SU-DHL-6 (cell line): Measurements from ENCODE around the gene RBM23.
"Not testable (repeated sequence)": the region's sequence is repeated elsewhere in the genome, so short reads cannot be mapped to it uniquely, and the experiment has no call there.

ENCODE experiments used
- H2AFZ ChIP-seq: fragments of 200-600 bp; sonication (generic); 2 replicates; pipeline ENCODE4 v1.6.1; 2014; ENCODE audit warnings: low read depth, mild to moderate bottlenecking, moderate library complexity, mixed read lengths, antibody characterized with exemption, low read length; ENCODE audit not compliant: severe bottlenecking
- H3F3A ChIP-seq: fragments of 200-600 bp; shearing (Covaris generic); 2 replicates; pipeline ENCODE4 v1.6.0; 2016; ENCODE audit warnings: antibody characterized with exemption, mild to moderate bottlenecking; ENCODE audit not compliant: insufficient read depth
- H3K27ac ChIP-seq: fragments of 200-600 bp; sonication (generic); 2 replicates; pipeline ENCODE4 v1.5.1; 2016; ENCODE audit warnings: low read depth, mild to moderate bottlenecking, low read length, moderate library complexity, mixed read lengths
- H3K27me3 ChIP-seq: fragments of 200-600 bp; sonication (generic), shearing (Covaris generic); 2 replicates; pipeline ENCODE4 v1.6.0; 2014; ENCODE audit warnings: mild to moderate bottlenecking, low read length
- H3K36me3 ChIP-seq: fragments of 200-600 bp; sonication (generic); 2 replicates; pipeline ENCODE4 v1.6.1; 2014; ENCODE audit warnings: mild to moderate bottlenecking, low read length, mixed read lengths
- H3K4me2 ChIP-seq: fragments of 300-600, 200-600 bp; shearing (Covaris generic), sonication (generic); 2 replicates; pipeline ENCODE4 v1.6.0; 2014; ENCODE audit warnings: low read length, low read depth, mild to moderate bottlenecking; ENCODE audit not compliant: poor library complexity, severe bottlenecking
- H3K4me3 ChIP-seq: fragments of 200-600 bp; sonication (generic); 2 replicates; pipeline ENCODE4 v1.5.1; 2014; ENCODE audit warnings: antibody characterized with exemption, low read length, mild to moderate bottlenecking, mixed read lengths; ENCODE audit not compliant: insufficient read depth, poor library complexity, severe bottlenecking
- H3K79me2 ChIP-seq: fragments of 200-600 bp; sonication (generic); 2 replicates; pipeline ENCODE4 v1.6.1; 2014; ENCODE audit warnings: mild to moderate bottlenecking, low read length, moderate library complexity; ENCODE audit not compliant: insufficient read depth
- H3K9ac ChIP-seq: fragments of 200-600 bp; sonication (generic); 2 replicates; pipeline ENCODE4 v1.7.0; 2014; ENCODE audit warnings: mild to moderate bottlenecking, low read length
- H3K9me2 ChIP-seq: fragments of 200-600 bp; sonication (generic); replicated peaks from 2 replicates; pipeline ENCODE4 v1.6.1; 2014; ENCODE audit warnings: low read length; ENCODE audit not compliant: insufficient read depth
- H3K9me3 ChIP-seq: fragments of 200-600 bp; sonication (generic); 2 replicates; pipeline ENCODE4 v1.6.1; 2014; ENCODE audit warnings: low read length, mixed read lengths; ENCODE audit not compliant: insufficient read depth
- H4K20me1 ChIP-seq: fragments of 200-600 bp; sonication (generic); 2 replicates; pipeline ENCODE4 v1.6.1; 2014; ENCODE audit warnings: low read depth, mild to moderate bottlenecking, antibody characterized with exemption, low read length, moderate library complexity, mixed read lengths
- EZH2phosphoT487 ChIP-seq: fragments of 200-600 bp; sonication (generic), shearing (Covaris generic); conservative IDR thresholded peaks from 2 replicates; pipeline ENCODE4 v1.6.1; 2018; ENCODE audit warnings: mild to moderate bottlenecking, antibody characterized with exemption, low read length, moderate library complexity, mixed read lengths
- TF ChIP-seq, protein P1 (sequence below): fragments of 200-600 bp; sonication (generic); IDR thresholded peaks from one replicate; pipeline ENCODE4 v1.5.1; 2017; ENCODE audit warnings: antibody characterized with exemption, mild to moderate bottlenecking, low read length, moderate library complexity; ENCODE audit not compliant: insufficient read depth, poor library complexity, severe bottlenecking

RBM23 gene

DNA sequence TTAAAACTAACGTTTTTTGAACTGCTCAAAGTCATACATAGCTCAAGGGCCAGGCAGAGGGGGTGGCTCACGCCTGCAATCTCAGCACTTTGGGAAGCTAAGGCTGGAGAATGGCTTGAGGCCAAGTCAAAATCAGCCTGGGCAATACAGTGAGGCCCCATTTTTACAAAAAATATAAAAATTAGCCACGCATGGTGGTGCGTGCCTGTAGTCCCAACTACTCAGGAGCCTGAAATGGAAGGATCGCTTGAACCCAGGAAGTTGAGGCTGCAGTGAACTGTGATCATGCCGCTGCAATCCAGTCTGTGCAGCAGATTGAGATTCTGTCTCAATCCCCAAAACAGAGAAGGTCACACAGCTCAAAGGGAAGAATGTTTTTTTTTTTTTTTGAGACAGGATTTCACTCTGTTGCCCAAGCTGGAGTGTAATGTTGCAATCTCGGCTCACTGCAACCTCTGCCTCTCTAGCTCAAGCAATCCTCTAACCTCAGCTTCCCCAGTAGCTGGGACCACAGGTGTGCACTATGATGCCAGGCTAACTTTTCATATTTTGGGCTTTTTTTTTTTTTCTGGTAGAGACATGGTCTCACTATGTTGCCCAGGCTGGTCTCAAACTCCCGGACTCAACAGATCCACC, 2.9 kb downstream of the RBM23 start:
- no peak overlapping the region for H2AFZ ChIP-seq
- no peaks in the 10 kb centered on the region for H3K9me2 ChIP-seq
- TF ChIP-seq EZH2phosphoT487: no peak
- TF ChIP-seq, protein P1, sequence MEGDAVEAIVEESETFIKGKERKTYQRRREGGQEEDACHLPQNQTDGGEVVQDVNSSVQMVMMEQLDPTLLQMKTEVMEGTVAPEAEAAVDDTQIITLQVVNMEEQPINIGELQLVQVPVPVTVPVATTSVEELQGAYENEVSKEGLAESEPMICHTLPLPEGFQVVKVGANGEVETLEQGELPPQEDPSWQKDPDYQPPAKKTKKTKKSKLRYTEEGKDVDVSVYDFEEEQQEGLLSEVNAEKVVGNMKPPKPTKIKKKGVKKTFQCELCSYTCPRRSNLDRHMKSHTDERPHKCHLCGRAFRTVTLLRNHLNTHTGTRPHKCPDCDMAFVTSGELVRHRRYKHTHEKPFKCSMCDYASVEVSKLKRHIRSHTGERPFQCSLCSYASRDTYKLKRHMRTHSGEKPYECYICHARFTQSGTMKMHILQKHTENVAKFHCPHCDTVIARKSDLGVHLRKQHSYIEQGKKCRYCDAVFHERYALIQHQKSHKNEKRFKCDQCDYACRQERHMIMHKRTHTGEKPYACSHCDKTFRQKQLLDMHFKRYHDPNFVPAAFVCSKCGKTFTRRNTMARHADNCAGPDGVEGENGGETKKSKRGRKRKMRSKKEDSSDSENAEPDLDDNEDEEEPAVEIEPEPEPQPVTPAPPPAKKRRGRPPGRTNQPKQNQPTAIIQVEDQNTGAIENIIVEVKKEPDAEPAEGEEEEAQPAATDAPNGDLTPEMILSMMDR: no peak
- H3K27ac ChIP-seq: no peak overlapping the region
- H4K20me1 ChIP-seq: no peaks in the 10 kb centered on the region
- H3F3A ChIP-seq: peaks cover 12% of the 10 kb centered on the region
- H3K79me2 ChIP-seq: peaks cover 61% of the 10 kb centered on the region
- no peak overlapping the region for H3K9ac ChIP-seq
- H3K36me3 ChIP-seq: peaks cover 7% of the 10 kb centered on the region; the same call in 1 of the 2 replicates
- H3K4me3 ChIP-seq: no peak overlapping the region
- no peaks in the 10 kb centered on the region for H3K9me3 ChIP-seq
- H3K4me2 ChIP-seq: no peak overlapping the region
- no peaks in the 10 kb centered on the region for H3K27me3 ChIP-seq

DNA sequence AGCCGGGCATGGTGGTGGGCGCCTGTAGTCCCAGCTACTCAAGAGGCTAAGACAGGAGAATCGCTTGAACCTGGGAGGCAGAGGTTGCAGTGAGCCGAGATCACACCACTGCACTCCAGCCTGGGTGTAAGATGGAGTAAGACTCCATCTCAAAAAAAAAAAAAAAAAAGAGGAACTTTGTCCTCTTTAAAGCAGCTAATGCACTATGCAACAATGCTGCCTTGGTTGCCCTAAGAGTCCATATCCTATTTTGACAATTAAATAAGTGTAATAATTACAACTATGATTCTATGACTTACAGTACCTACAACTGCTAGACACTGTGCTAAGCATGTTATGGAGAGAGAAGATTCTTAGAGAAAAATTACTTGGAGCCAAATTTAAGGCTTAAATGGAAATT, 4.1 kb downstream of the RBM23 start:
- not testable (repeated sequence) for H3K4me2 ChIP-seq, H3K9me2 ChIP-seq, H3K4me3 ChIP-seq, H3K9me3 ChIP-seq, H3K27me3 ChIP-seq, H3K27ac ChIP-seq, H2AFZ ChIP-seq, H3K9ac ChIP-seq, H3K36me3 ChIP-seq, H4K20me1 ChIP-seq, H3F3A ChIP-seq
- peaks cover 68% of the 10 kb centered on the region for H3K79me2 ChIP-seq

DNA sequence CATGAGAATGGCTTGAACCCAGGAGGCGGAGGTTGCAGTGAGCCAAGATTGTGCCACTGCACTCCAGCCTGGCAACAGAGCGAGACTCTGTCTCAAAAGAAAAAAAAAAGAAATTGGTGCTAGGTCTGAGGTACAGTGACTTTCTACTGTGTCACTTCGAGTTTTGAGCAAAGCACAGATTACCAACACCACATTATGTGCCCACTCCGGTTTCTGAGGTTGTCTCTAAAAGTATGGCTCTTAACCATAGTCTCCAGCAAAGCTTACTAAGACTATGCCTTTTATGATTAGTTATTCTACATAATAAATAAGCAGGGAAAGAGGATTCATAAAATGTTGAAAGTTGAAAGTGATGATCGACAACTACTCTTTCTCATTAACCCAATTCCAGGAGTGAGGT, 8.0 kb downstream of the RBM23 start:
- Histone ChIP-seq H3F3A (no peaks in the 10 kb centered on the region), H3K36me3 (peaks cover 27% of the 10 kb centered on the region), H3K9ac (no peak overlapping the region), H3K4me2 (no peak overlapping the region), H4K20me1 (no peaks in the 10 kb centered on the region), H2AFZ (no peak overlapping the region), H3K9me2 (no peaks in the 10 kb centered on the region), H3K79me2 (peaks cover 40% of the 10 kb centered on the region), H3K4me3 (no peak overlapping the region), H3K9me3 (no peaks in the 10 kb centered on the region), H3K27me3 (no peaks in the 10 kb centered on the region), H3K27ac (no peak overlapping the region)
- TF ChIP-seq, protein P1: no peak
- no peak for TF ChIP-seq EZH2phosphoT487

DNA sequence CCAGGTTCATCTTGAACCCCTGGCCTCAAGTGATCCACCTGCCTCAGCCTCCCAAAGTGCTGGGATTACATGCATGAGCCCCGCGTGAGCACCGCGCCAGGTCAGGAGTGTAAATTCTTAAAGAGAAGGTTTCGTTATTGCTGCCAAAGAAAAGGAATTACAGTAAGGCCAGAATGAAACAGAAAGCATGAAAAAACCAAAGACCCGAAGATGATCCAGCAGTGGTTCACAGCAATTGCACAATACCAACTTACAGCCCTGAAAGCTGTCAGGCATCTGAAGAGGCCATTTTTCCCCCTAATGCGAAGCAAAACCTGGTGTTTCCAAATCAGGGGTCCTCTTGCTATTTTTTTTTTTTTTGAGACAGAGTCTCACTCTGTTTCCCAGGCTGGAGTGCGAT, 10.3 kb downstream of the RBM23 start:
- TF ChIP-seq EZH2phosphoT487: no peak
- TF ChIP-seq, protein P1: no peak
- Histone ChIP-seq H3K9me3 (no peaks in the 10 kb centered on the region), H3K9me2 (no peaks in the 10 kb centered on the region), H4K20me1 (no peaks in the 10 kb centered on the region), H3F3A (no peaks in the 10 kb centered on the region), H3K27me3 (no peaks in the 10 kb centered on the region), H3K9ac (no peak overlapping the region), H3K79me2 (peaks cover 25% of the 10 kb centered on the region), H3K27ac (no peak overlapping the region), H3K36me3 (peaks cover 38% of the 10 kb centered on the region), H3K4me2 (no peak overlapping the region), H2AFZ (no peak overlapping the region), H3K4me3 (no peak overlapping the region)
